ENCODE results near the gene VDR.

Gene VDR

DNA sequence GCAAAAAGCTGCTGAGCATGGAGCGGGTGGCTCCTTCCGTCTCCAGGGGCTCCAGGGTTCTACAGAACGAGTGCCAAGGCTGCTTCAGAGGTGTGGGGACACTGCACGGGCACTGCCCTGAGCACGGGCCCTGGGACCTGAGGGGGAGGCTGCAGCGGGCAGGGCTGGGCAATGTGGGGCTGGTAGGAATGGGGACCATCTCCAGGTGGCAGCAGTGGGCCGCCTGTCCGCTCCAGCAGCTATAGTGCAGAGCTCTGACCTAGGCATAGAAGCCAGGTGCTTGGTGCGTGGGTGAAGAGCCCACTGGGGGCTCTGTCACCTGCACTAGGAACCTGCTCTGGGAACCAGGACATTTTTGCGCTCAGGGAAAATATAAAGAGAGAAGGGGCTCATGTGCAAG lies 107.4 kb downstream of the VDR start:
- no peak for DNase-seq (ENCODE audit: low read depth)
- no peak overlapping the region for H3K4me3 ChIP-seq (ENCODE audit: low read depth, low read length)
- TF ChIP-seq CTCF (conservative IDR thresholded peaks at IDR 0.05; ENCODE audit: low read depth, low read length), result peak; percentile 53

- no peak for TF ChIP-seq CTCF (conservative IDR thresholded peaks at IDR 0.05; ENCODE audit: low read depth, low read length)
- DNase-seq (ENCODE audit: low read depth), result no peak
- no peak overlapping the region for H3K4me3 ChIP-seq (ENCODE audit: low read depth, low read length)
Observed at GRCh38 chr12:47795814-47796411, 108.9 kb downstream of the VDR start.

GRCh38 chr12:47795121-47795813 lies 109.5 kb downstream of the VDR start:
- DNase-seq (ENCODE audit: low read depth), result no peak
- H3K4me3 ChIP-seq (ENCODE audit: low read depth, low read length), result no peak overlapping the region
- no peak for TF ChIP-seq CTCF (conservative IDR thresholded peaks at IDR 0.05; ENCODE audit: low read depth, low read length)

DNA sequence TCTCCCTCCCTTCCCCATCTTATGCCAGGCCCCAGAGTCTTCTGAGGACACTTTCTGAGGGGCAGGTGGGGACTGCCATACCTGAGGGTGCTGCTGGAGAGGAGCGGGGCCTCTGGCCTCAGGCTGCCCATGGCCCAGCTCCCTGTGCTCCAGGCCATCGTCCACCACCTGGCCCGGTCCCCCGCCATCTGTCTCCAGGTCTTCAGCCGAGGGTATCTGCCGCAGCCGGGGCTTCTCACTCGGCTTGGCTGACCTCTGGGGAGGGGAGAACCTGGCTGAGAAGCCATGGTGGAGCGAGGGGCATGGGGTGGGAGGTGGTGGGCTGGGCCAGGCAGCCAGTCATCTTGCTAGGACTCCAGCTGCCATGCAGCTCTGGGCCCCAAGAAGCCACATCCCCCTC lies 110.1 kb downstream of the VDR start:
- DNase-seq (ENCODE audit: low read depth), result no peak
- no peak for TF ChIP-seq CTCF (conservative IDR thresholded peaks at IDR 0.05; ENCODE audit: low read depth, low read length)
- H3K4me3 ChIP-seq (ENCODE audit: low read depth, low read length), result no peak overlapping the region

DNA sequence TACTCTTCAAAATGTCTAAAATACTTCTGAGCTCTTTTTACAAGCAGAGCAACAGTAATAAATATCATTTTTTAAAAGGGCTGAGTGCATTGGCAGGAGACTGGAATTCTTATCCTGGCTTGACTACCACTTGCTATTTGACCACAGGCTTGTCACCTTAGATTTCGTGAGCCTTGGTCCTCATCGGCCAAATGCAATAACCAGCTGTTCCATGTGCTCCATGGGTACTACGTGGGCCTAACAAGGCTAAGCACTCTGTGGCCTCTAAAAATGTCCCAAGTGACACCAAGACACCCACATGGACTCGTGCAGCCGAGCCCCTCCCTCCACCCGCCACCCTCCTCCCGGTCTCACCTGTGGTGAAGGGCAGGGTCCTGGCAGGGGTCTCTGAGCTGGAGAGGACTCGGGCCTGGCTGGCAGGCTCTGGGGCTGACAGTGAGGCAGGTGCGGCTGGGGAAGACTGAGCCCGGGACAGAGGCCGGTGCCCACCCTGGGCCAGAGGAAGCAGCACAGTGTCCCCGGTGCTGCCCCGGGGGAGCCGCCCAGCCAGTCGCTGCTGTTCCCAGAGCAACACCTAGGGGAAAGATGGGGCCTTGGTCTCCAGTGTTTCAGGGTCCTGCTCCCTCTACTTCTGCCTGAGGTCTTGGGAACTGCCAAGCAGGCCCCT lies 111.6 kb downstream of the VDR start:
- no peak overlapping the region for H3K4me3 ChIP-seq (ENCODE audit: low read depth, low read length)
- no peak for DNase-seq (ENCODE audit: low read depth)
- TF ChIP-seq CTCF (conservative IDR thresholded peaks at IDR 0.05; ENCODE audit: low read depth, low read length), result no peak

GRCh38 chr12:47791874-47792273 lies 112.9 kb downstream of the VDR start:
- DNase-seq (ENCODE audit: low read depth), result no peak
- TF ChIP-seq CTCF (conservative IDR thresholded peaks at IDR 0.05; ENCODE audit: low read depth, low read length), result no peak

More at GRCh38 chr12:47791874-47792273, 112.9 kb downstream of the VDR start:
- no peak overlapping the region for H3K4me3 ChIP-seq (ENCODE audit: low read depth, low read length)
